H4 (cell line): ENCODE measurements around the gene PGM3. TPM values are rescaled to one million over a fixed set of nuclear protein-coding genes. Genes with fewer than 3 reads are reported as not detected.

Source experiments
- DNase-seq: peaks from one replicate; pipeline ENCODE4 v3.0.0-alpha.2; 2015; ENCODE audit warnings: low spot score
- total RNA-seq: library from RNA; depleted of rRNA; stranded (reverse); fragments of >200 nt; shearing (Covaris generic); gene quantifications from 2 replicates; pipeline ENCODE4 v1.2.3, GENCODE V29; 2014

PGM3 gene
- total RNA-seq, 1 experiment from 2014 or later, result 33.3 TPM

DNA sequence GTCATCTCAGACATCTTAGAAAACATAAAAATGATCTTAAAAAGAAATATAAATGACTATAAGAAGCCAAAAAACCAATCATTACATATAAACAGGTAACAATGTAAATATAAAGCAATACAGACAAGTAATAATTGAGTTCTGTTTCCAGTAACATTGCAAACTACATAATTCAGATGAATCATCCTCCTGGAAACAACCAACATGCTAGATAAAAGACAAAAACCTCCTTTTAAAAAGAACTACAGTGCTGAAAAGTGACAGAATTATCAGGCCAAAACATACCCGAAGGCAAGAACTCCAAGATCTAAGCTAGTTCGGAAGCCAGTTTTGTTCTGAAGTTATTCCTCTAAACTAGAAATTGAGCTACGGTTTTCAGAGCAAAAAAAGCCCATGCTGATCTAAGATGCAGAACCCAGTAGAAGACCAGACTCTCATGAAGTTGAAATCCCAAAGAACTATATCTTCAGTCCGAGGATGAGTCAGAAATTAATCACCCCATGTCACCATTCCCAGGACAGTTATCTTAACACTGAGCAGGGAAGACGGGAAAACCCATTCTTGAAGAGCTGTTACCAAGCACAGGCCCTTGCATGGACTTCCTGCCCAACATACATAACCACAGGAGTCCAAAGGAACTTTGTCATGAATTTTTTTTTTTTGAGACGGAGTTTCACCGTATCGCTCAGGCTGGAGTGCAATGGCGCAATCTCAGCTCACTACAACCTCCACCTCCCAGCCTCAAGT lies 9.8 kb downstream of the PGM3 start:
- DNase-seq, result peak; percentile 48

DNA sequence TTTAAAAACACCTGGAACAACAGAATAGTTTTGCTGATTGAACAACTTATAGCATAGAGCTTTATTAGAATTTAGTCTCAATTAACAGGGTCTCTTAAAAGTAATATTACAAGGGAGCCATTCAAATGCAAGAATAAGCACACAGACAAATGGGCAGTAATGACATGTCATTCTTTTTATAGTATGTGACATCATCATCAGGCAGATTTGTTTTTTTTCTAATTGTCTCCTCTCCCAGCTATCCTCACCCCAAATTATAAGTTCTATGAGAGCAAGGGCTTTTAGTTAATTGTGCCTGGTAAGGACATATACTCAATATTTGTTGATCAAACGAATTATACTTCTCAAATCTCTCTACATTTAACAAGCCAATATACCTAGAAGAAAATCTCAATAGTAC lies 11.0 kb downstream of the PGM3 start:
- DNase-seq, result no peak

GRCh38 chr6:83180426-83180950 lies 12.6 kb downstream of the PGM3 start:
- no peak for DNase-seq

DNA sequence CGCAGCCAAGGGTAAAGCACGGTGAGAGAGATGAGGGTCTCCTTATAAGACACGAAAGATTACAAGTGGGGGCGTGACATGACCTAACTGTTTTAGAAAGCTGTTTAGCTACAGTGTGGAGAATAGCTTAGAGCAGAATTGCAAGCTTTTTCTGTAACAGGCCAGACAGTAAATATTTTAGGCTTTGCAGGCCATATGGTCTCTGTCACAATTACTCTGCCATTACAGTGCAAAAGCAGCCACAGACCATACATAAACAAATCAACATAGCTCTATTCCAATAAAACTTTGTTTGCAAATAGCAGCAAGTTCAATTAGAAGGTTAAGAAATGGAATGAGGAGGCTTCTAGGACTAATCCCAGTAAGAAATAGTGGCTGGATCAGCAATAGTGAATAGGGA lies 16.8 kb downstream of the PGM3 start:
- no peak for DNase-seq

GRCh38 chr6:83169511-83169910 lies 23.6 kb downstream of the PGM3 start:
- no peak for DNase-seq

- no peak for DNase-seq
These were observed 24.0 kb downstream of the PGM3 start for GRCh38 chr6:83169106-83169505.

DNA sequence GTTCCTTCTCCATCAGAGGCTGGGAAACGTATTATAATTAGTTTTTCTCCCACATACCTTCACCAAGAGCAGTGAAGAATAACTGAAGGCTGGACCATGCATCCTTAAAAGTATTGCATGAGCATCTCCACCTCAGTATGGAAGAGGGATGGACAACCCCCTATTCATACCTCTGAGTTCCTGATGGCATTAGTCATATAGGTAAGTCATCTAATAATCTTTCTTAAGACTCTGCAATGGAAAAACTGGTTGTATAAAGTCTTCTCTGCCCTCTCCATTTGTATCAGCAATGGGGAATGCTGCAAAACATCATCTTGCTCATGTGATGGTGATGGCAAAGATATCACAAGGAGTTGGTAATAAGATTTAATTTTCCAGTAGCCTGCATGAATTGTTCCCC lies 24.5 kb downstream of the PGM3 start:
- no peak for DNase-seq

DNA sequence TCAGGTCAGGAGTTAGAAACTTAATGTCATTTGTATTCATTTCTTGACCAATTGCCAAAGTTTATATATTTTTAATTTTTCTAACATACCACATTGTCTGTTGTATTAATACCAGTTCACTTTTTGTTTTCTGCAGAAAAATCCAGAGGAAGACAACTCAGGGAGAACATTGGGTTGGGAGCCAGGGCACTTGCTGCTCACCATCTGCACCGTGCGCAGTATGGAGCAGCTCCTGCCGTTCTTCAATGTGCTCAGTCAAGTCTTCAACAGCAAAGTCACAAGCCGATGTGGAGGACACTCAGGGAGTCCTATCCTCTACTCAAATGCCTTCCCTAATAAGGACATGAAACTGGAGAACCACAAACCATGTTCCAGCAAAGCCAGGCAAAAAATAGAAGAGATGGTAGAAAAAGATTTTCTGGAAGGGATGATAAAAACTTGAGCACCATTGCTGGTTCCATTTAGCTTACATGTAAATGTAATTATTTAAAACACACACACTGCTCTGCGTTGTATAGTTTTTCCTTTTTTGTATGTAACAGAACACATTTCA lies 25.3 kb downstream of the PGM3 start:
- DNase-seq, result no peak

GRCh38 chr6:83160167-83160566 lies 32.9 kb downstream of the PGM3 start:
- no peak for DNase-seq

DNA sequence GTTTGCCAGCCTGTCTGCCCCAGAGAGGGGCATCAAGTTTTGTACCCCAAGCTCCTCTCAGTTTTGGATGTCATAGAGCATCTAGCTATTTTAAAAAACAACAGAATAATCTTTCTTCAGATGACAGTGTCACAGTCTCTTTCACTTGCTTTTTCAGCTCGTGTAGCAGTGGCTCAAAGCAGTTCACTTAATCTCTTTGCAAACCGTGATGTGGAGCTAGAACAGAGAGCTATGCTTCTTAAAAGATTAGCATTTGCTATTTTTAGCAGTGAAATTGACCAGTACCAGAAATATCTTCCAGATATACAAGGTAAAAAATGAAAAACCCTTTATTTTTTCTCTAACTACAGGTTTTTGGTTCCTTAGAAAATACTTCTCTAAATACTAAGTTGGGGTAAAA lies 37.3 kb downstream of the PGM3 start:
- no peak for DNase-seq

DNA sequence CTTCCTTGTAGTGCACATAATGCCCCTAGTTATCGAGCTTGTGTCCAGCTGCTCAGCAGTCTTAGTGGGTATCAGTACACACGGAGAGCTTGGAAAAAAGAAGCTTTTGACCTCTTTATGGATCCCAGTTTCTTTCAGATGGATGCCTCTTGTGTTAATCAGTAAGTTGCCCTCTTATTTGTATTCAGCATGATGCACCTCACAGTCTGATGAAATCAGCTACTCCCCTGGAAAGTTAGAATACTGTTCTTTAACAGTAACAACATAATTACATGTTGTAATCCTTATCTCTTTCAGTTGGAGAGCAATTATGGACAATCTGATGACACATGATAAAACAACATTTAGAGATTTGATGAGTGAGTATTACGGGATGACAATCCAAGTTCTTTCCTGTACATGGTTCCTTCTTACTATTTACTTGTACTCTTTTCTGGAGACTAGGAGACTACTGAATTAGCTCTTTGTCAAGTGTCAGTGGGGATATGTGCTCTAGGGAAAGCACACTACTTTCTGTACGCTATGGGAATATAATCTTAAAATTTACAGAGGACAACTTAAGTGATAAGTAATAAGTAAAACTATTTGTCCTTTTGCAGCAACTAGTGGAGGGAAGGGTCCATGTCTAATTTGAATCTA lies 39.1 kb downstream of the PGM3 start:
- no peak for DNase-seq

DNA sequence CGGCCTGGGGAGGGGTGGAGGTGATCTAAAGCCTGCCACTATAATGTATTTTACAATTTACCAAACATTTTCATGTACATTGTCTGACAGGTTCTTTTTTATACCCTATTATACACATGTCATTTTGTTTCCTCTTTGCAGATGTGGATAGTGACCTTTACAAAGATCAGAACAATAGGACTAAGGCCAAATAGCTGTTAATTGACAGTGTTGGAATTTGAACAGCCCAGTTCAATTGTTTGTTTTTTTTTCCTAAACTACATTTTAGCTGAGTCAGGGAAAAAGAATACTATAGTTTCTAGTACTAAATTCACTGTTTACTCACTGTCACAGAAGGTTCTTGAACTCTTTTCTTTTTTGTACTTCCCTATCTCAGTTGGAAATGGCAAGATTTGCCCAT lies 40.2 kb downstream of the PGM3 start:
- DNase-seq, result no peak

DNA sequence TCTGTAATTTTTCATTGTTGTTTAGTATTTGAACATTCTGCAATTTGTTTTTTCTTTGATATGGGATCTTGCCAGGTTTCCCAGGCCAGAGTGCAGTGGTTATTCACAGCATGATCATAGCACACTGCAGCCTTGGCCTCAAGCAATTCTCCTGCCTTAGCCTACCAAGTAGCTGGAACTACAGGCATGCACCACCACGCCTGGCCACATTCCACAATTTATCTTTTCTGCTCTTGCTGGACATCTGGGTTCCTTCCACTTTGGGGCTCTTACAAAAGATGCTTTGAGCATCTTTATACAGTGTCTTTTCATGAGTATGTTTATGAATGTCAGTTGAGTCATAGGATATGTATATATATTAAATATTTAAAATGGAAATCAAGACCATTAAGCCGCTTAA lies 42.0 kb downstream of the PGM3 start:
- no peak for DNase-seq

DNA sequence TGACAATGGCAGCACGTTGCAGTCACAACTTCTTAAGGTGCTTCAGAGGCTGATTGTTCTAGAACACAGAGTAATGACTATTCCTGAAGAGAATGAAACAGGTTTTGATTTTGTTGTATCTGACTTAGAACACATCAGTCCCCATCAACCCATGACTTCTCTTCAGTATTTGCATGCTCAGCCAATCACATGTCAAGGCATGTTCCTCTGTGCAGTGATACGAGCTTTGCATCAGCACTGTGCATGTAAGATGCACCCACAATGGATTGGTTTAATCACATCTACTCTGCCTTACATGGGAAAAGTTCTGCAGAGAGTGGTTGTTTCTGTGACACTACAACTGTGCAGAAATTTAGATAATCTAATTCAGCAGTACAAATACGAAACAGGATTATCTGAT lies 54.3 kb downstream of the PGM3 start:
- no peak for DNase-seq

DNA sequence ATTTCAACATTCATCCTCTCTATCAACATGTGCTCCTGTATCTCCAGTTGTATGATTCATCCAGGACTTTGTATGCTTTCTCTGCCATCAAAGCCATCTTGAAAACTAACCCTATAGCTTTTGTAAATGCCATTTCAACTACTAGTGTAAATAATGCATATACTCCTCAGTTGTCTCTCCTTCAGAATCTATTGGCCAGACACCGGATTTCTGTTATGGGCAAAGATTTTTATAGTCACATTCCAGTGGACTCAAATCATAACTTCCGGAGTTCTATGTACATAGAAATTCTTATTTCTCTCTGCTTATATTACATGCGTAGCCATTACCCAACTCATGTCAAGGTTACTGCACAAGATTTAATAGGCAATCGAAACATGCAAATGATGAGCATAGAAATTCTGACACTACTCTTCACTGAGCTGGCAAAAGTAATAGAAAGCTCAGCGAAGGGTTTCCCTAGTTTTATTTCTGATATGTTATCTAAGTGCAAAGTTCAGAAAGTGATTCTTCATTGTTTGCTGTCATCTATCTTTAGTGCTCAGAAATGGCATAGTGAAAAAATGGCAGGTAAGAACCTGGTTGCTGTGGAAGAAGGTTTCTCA lies 54.8 kb downstream of the PGM3 start:
- no peak for DNase-seq

DNA sequence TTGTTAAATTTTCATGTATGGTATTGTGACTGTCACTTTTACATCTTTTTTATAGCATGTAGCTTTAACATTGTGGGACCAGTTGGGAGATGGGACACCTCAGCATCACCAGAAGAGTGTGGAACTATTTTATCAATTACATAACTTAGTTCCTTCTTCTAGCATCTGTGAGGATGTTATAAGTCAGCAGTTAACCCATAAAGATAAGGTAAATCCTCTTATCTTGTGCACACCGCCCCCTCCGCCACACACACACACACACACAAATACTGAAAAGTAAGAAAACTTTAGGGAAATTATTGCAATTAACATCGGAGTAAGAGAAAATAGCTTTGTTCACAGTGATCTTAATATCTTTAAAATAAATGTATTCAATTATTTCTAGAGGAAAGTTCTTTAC lies 60.9 kb downstream of the PGM3 start:
- no peak for DNase-seq

GRCh38 chr6:83127976-83128375 lies 65.1 kb downstream of the PGM3 start:
- no peak for DNase-seq

GRCh38 chr6:83127258-83127657 lies 65.8 kb downstream of the PGM3 start:
- no peak for DNase-seq

DNA sequence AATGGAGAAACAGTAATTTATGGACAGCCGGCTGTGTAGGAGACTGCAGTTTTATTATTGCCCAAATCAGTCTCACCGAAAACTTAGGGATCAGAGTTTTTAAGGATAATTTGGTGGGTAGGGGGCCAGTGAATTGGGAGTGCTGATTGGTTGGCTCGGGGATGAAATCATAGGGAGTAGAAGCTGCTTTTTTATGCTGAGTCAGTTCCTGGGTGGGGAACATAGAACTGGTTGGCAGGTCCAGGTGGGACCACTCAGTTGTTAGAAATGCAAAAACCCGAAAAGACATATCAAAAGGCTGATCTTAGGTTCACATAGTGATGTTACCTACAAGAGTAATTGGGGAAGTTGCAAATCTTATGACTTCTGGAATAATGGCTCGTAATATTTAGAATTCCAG lies 66.3 kb downstream of the PGM3 start:
- no peak for DNase-seq

DNA sequence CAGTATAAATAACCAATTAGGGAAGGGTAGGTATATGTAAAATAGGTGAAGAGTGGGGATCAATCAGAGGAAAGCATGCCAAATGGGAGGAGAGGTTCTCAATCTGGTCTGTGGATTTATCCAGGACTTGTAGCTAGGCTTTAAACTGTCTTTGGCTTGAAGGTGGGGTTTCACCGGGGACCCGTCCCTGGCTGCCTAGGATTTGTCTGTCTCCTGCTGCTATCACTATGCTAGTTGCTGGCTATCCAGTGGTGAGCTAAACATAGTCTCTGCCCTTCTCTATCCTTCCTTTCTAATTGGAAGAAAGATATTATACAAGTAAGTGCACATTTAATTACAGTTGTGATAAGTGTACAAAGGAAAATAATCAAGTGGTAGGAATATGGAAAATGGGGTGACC lies 66.8 kb downstream of the PGM3 start:
- no peak for DNase-seq

- DNase-seq, result no peak
These were observed 67.6 kb downstream of the PGM3 start for GRCh38 chr6:83125425-83125824.

GRCh38 chr6:83124553-83124952 lies 68.5 kb downstream of the PGM3 start:
- no peak for DNase-seq
